ENCODE measurements around the gene SETD1A.

DNA sequence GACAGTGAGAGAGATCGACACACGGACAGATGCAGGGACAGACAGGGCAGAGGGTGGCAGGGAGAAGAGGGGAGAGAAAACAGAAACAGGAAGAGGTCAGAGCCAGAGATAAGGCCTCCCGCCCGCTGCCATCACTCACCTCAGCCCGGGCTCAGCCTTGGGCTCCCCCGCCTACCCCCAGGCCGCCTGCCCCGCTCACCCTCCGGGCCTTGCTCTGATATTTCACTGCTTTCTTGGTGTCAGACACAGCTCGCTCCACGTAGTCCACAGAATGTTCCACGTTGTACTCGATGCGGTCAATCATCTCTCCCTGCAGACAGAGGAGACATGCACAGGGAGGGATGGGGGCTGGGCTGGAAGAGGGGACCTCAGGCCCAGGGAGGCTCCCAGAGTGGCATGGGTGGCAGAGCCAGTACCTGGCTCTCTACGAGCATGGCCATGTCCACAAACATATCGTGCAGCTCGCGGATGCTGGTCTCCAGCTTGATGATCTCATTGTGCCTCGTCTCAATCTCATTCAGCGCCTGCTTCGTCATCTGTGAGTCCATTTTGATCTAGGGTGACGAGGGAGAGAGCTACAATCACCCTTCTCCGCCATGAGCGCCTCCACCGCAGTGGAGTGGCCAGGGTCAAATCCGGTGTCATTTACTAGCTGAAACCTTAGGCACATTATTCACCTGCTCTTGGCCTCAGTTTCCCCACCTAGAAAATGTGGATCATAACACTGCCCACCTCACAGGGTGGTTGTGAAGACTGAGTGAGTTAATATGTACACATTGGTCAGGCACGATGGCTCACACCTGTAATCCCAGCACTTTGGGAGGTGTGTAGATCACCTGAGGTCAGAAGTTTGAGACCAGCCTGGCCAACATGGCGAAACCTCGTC, 35.6 kb downstream of the SETD1A start:
- TF ChIP-seq, protein P1, sequence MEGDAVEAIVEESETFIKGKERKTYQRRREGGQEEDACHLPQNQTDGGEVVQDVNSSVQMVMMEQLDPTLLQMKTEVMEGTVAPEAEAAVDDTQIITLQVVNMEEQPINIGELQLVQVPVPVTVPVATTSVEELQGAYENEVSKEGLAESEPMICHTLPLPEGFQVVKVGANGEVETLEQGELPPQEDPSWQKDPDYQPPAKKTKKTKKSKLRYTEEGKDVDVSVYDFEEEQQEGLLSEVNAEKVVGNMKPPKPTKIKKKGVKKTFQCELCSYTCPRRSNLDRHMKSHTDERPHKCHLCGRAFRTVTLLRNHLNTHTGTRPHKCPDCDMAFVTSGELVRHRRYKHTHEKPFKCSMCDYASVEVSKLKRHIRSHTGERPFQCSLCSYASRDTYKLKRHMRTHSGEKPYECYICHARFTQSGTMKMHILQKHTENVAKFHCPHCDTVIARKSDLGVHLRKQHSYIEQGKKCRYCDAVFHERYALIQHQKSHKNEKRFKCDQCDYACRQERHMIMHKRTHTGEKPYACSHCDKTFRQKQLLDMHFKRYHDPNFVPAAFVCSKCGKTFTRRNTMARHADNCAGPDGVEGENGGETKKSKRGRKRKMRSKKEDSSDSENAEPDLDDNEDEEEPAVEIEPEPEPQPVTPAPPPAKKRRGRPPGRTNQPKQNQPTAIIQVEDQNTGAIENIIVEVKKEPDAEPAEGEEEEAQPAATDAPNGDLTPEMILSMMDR (IDR thresholded peaks at IDR 0.05): no peak
- TF ChIP-seq POLR2A (IDR thresholded peaks at IDR 0.05): no peak

All from adrenal gland (tissue), 5 donors.